ENCODE data around the gene NOX1. TPM values are rescaled to one million over a fixed set of nuclear protein-coding genes. Genes with fewer than 3 reads are reported as not detected.
"Not testable (repeated sequence)": the region's sequence is repeated elsewhere in the genome, so short reads cannot be mapped to it uniquely, and the experiment has no call there.

NOX1 gene
- total RNA-seq, 1 donor from 2014 or later = 0.70 TPM

DNA sequence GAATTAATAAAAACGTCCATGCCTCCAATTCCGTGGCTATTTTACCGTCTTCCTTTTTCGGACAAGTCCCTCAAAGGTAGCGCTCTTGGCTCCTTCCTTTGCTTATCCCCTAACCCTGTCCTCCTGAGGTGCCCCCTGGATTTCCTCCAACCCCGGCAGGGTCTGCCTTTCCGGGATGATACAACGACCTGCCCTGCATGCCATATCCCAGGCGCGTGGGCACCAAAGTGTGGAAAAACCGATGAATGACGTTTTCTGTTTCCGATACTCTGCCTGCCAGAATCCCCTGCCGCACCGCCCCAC is 54.7 kb downstream of the NOX1 start:
- TF ChIP-seq, protein P1, sequence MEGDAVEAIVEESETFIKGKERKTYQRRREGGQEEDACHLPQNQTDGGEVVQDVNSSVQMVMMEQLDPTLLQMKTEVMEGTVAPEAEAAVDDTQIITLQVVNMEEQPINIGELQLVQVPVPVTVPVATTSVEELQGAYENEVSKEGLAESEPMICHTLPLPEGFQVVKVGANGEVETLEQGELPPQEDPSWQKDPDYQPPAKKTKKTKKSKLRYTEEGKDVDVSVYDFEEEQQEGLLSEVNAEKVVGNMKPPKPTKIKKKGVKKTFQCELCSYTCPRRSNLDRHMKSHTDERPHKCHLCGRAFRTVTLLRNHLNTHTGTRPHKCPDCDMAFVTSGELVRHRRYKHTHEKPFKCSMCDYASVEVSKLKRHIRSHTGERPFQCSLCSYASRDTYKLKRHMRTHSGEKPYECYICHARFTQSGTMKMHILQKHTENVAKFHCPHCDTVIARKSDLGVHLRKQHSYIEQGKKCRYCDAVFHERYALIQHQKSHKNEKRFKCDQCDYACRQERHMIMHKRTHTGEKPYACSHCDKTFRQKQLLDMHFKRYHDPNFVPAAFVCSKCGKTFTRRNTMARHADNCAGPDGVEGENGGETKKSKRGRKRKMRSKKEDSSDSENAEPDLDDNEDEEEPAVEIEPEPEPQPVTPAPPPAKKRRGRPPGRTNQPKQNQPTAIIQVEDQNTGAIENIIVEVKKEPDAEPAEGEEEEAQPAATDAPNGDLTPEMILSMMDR (conservative IDR thresholded peaks at IDR 0.05) = no peak
- Mint-ChIP-seq H3K36me3 (no peaks in the 10 kb centered on the region), H3K9me3 (peaks cover 5% of the 10 kb centered on the region), H3K4me1 (ENCODE audit: unreplicated experiment) (peaks cover 5% of the 10 kb centered on the region), H3K27me3 (peaks cover 14% of the 10 kb centered on the region), H3K4me3 (peak overlapping the region; percentile 88), H3K27ac (peak overlapping the region; percentile 86)
- DNase-seq (ENCODE audit: extremely low spot score, unreplicated experiment) = no peak

DNA sequence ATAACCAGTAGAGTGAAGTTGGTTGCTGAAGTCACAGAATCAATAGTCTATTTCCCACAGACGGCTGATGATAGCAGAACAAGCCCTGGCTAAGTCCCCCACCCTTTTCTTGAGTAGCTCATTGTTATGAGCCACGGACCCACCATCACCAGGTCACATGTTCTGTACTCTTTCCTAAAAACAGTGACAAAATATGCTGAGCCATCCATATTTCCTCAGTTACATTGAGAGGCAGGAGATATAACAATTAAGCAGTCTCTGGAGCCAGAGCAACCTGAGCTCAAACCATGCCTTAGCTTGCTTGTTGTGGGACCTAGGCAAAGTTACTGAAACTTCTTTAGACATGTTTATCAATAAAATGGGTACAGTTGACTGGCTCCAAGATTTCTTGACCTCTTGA is 56.8 kb downstream of the NOX1 start:
- no peak for DNase-seq (ENCODE audit: extremely low spot score, unreplicated experiment)
- peaks cover 18% of the 10 kb centered on the region for H3K27me3 Mint-ChIP-seq
- TF ChIP-seq, protein P1 (conservative IDR thresholded peaks at IDR 0.05) = no peak
- H3K27ac Mint-ChIP-seq = no peak overlapping the region
- peaks cover 5% of the 10 kb centered on the region for H3K9me3 Mint-ChIP-seq
- H3K4me3 Mint-ChIP-seq = no peak overlapping the region
- peaks cover 5% of the 10 kb centered on the region for H3K4me1 Mint-ChIP-seq (ENCODE audit: unreplicated experiment)
- no peaks in the 10 kb centered on the region for H3K36me3 Mint-ChIP-seq

DNA sequence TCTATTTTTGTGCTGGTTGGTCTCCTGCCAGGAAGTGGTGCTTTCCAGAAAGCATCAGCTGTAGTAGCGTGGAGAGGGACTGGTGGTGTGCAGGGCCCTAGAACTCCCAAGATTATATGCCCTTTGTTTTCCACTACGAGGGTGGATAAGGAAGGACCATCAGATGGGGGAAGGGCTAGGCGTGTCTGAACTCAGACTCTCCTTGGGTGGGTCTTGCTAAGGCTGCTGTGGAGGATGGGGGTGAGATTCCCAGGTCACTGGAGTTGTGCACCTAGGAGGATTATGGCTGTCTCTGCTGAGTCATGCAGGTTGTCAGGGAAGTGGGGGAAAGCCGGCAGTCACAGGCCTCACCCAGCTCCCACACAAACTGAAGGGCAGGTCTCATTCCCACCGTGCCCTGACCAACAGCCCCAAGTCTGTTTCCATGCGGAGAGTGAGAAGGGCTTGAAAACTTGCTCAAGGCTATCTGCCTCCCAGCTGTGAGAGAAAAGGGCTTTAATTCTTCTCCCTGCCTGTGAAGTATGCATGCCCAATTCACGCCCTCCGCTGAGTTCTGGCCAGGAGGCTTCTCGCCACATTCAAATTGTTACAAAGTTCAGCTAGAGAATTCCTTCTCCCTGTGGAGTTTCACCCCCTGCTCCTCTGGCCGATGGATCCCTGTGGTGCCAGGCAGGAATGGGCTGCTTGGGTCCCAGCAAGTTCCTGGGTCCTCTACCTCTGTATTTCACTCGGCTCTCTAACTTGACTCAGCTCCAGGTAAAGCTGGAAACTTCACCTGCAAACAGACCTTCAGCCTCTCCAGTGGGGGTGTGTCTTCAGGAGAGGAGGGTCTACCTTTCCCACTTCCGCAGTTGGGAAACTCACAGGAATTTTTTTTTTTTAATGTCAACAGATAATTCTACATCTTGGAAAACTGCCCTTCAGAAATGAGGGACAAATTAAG is 61.7 kb downstream of the NOX1 start:
- Mint-ChIP-seq H3K27me3 (peaks cover 18% of the 10 kb centered on the region), H3K4me1 (ENCODE audit: unreplicated experiment) (no peaks in the 10 kb centered on the region), H3K4me3 (no peak overlapping the region), H3K9me3 (no peaks in the 10 kb centered on the region), H3K27ac (no peak overlapping the region), H3K36me3 (no peaks in the 10 kb centered on the region)
- DNase-seq (ENCODE audit: extremely low spot score, unreplicated experiment) = no peak
- TF ChIP-seq, protein P1 (conservative IDR thresholded peaks at IDR 0.05) = no peak

DNA sequence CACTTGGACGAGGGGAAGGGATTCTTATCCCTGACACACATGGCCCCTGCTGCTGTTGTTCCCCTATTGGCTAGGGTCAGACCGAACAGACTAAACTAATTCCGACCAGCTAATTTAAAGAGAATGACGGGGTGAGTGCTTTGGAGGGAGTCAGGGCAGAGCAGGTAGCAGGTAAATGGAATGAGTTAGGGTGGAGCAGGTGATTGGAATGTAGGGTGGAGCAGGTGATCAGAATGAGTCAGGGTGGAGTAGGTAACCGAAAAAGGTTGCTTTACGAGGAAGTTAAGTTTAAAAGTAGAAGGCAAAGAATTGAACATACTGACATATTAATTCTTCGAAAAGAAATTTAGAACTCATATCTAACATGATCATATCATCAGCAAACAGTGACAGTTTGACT is 65.9 kb downstream of the NOX1 start:
- H3K27me3 Mint-ChIP-seq; H3K36me3 Mint-ChIP-seq; DNase-seq (ENCODE audit: extremely low spot score, unreplicated experiment); H3K9me3 Mint-ChIP-seq; H3K4me3 Mint-ChIP-seq; H3K4me1 Mint-ChIP-seq (ENCODE audit: unreplicated experiment): not testable (repeated sequence)
- H3K27ac Mint-ChIP-seq = peak overlapping the region; percentile 85

DNA sequence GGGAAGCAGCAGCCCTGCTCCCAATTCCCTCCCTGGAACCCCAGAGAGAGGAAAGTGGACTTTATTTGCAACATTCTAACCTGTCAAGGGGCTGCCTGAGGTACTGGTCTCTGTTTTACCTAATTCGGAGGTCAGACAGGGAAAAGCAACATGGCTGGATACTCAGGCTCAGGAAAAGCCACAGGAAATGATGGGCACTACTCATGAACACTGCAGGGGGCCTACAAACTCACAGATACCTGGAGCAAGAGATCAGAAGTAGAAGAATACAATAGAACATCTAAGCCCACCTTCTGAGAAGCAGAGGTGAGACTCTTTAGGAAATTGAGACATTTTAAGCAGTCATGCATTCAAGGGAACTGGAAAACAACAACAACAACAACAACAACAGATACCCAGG is 69.4 kb downstream of the NOX1 start:
- H3K4me3 Mint-ChIP-seq = no peak overlapping the region
- peaks cover 5% of the 10 kb centered on the region for H3K9me3 Mint-ChIP-seq
- no peak for DNase-seq (ENCODE audit: extremely low spot score, unreplicated experiment)
- no peaks in the 10 kb centered on the region for H3K36me3 Mint-ChIP-seq
- H3K27ac Mint-ChIP-seq = no peak overlapping the region
- TF ChIP-seq, protein P1 (conservative IDR thresholded peaks at IDR 0.05) = no peak
- no peaks in the 10 kb centered on the region for H3K4me1 Mint-ChIP-seq (ENCODE audit: unreplicated experiment)
- peaks cover 3% of the 10 kb centered on the region for H3K27me3 Mint-ChIP-seq

DNA sequence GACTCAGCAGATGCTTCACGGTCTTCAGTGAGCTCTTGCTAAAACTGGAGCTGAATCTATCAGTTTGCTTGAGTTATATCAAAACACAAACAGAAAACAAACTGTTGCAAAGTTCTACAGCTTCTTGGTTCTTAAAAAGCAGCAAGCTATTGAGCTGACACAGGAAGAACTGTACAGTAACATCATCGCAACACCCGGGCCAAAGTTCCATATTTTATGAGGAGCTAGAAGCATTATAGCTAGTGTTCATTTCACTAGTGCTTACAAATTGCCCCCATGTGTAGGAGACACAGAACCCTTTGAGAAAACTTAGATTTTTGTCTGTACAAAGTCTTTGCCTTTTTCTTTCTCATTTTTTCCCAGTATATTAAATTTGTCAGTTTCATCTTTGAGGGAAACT is 71.3 kb downstream of the NOX1 start:
- no peak overlapping the region for H3K4me3 Mint-ChIP-seq
- TF ChIP-seq, protein P1 (conservative IDR thresholded peaks at IDR 0.05) = no peak
- peaks cover 5% of the 10 kb centered on the region for H3K9me3 Mint-ChIP-seq
- H3K27me3 Mint-ChIP-seq = peaks cover 3% of the 10 kb centered on the region
- no peaks in the 10 kb centered on the region for H3K36me3 Mint-ChIP-seq
- H3K27ac Mint-ChIP-seq = no peak overlapping the region
- H3K4me1 Mint-ChIP-seq (ENCODE audit: unreplicated experiment) = no peaks in the 10 kb centered on the region
- no peak for DNase-seq (ENCODE audit: extremely low spot score, unreplicated experiment)

Measured in type B pancreatic cell (in vitro differentiated cells).